Type B pancreatic cell (in vitro differentiated cells): Measurements from ENCODE around the gene KLF6. TPM values are rescaled to one million over a fixed set of nuclear protein-coding genes. Genes with fewer than 3 reads are reported as not detected.

Source experiments
- DNase-seq: peaks from one replicate; pipeline ENCODE4 v3.0.0; 2021; ENCODE audit warnings: mixed read lengths; ENCODE audit not compliant: unreplicated experiment; ENCODE audit errors: extremely low spot score
- H3K27ac Mint-ChIP-seq: 2 replicates; pipeline ENCODE4 v1.8.0; 2021; ENCODE audit warnings: mild to moderate bottlenecking, mixed read lengths
- H3K27me3 Mint-ChIP-seq: 2 replicates; pipeline ENCODE4 v1.8.0; 2021; ENCODE audit warnings: mixed read lengths
- H3K36me3 Mint-ChIP-seq: 2 replicates; pipeline ENCODE4 v1.8.0; 2021; ENCODE audit warnings: mixed read lengths
- H3K4me1 Mint-ChIP-seq: one replicate; pipeline ENCODE4 v1.8.0; 2021; ENCODE audit warnings: mixed read lengths; ENCODE audit not compliant: unreplicated experiment
- H3K4me3 Mint-ChIP-seq: 2 replicates; pipeline ENCODE4 v1.8.0; 2021; ENCODE audit warnings: mild to moderate bottlenecking, mixed read lengths
- H3K9me3 Mint-ChIP-seq: 2 replicates; pipeline ENCODE4 v1.8.0; 2021; ENCODE audit warnings: mixed read lengths
- CTCF ChIP-seq: fragments of 200-600 bp; sonication (generic); conservative IDR thresholded peaks from 2 replicates; pipeline ENCODE4 v1.5.0; 2021; ENCODE audit warnings: antibody characterized with exemption, mild to moderate bottlenecking
- total RNA-seq: library from RNA; stranded (reverse); gene quantifications from 2 replicates; pipeline ENCODE4 v1.2.1, GENCODE V29; 2021; ENCODE audit warnings: low replicate concordance

Gene KLF6
- total RNA-seq, 1 donor from 2014 or later: 117 TPM

GRCh38 chr10:3786295-3787015 lies 1.4 kb upstream of the KLF6 start:
- peaks cover 7% of the 10 kb centered on the region for H3K27me3 Mint-ChIP-seq
- peak overlapping the region; percentile 87 for H3K4me3 Mint-ChIP-seq
- no peak for TF ChIP-seq CTCF
- peak overlapping the region; percentile 99 for H3K27ac Mint-ChIP-seq
- no peaks in the 10 kb centered on the region for H3K9me3 Mint-ChIP-seq
- peaks cover 24% of the 10 kb centered on the region for H3K4me1 Mint-ChIP-seq
- peaks cover 26% of the 10 kb centered on the region for H3K36me3 Mint-ChIP-seq
- DNase-seq: no peak

DNA sequence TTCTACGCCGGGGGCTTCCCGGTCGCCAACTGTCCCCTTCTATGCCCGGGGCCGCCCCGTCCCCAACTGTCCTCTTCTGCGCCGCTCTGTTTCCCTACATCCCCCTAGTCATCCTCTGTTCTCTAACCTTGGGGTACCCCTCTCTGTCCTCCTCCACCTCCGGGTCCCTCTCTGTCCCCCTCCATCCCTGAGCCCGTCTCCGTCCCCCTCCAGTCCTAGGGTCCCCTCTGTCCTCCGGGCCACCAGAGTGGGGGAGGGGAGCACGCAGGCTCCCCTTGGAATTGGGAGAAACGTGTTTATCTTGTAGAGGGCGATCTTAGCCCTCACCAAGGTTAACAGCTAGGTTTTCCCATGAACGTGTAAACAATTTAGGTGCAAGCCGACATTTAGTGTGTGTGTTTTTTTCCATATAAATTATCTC lies 852 bp upstream of the KLF6 start:
- Mint-ChIP-seq H3K4me3 (peak overlapping the region; percentile 87), H3K27ac (peak overlapping the region; percentile 99), H3K9me3 (no peaks in the 10 kb centered on the region), H3K4me1 (peaks cover 27% of the 10 kb centered on the region), H3K27me3 (peaks cover 7% of the 10 kb centered on the region), H3K36me3 (peaks cover 32% of the 10 kb centered on the region)
- TF ChIP-seq CTCF: peak; percentile 16
- no peak for DNase-seq

- Mint-ChIP-seq H3K36me3 (peaks cover 37% of the 10 kb centered on the region), H3K4me1 (peaks cover 32% of the 10 kb centered on the region), H3K4me3 (peak overlapping the region; percentile 87), H3K27ac (peak overlapping the region; percentile 99), H3K27me3 (peaks cover 7% of the 10 kb centered on the region), H3K9me3 (no peaks in the 10 kb centered on the region)
- no peak for TF ChIP-seq CTCF
- peak; percentile 100 for DNase-seq
Measured at GRCh38 chr10:3785251-3785850, 342 bp upstream of the KLF6 start.

- Mint-ChIP-seq H3K27me3 (peaks cover 7% of the 10 kb centered on the region), H3K27ac (peak overlapping the region; percentile 99), H3K4me3 (peak overlapping the region; percentile 96), H3K36me3 (peaks cover 49% of the 10 kb centered on the region), H3K4me1 (peaks cover 39% of the 10 kb centered on the region), H3K9me3 (no peaks in the 10 kb centered on the region)
- DNase-seq: no peak
- TF ChIP-seq CTCF: no peak
Measured at GRCh38 chr10:3783682-3784432, 1.2 kb downstream of the KLF6 start.

- peak overlapping the region; percentile 96 for H3K4me3 Mint-ChIP-seq
- H3K27me3 Mint-ChIP-seq: peaks cover 7% of the 10 kb centered on the region
- peak overlapping the region; percentile 99 for H3K27ac Mint-ChIP-seq
- TF ChIP-seq CTCF: peak; percentile 0
- peaks cover 43% of the 10 kb centered on the region for H3K4me1 Mint-ChIP-seq
- H3K36me3 Mint-ChIP-seq: peaks cover 54% of the 10 kb centered on the region
- no peak for DNase-seq
- no peaks in the 10 kb centered on the region for H3K9me3 Mint-ChIP-seq
Measured at GRCh38 chr10:3783316-3783681, 1.7 kb downstream of the KLF6 start.
